Measurements from ENCODE around the gene SLC9A9.

- TF ChIP-seq EZH2 (IDR thresholded peaks at IDR 0.05; ENCODE audit: low read length, missing control alignments) (no peak), CTCF (conservative IDR thresholded peaks at IDR 0.05 in 1 of 2, IDR thresholded peaks at IDR 0.05 in 1 of 2; ENCODE audit: low read depth in 1 of 2, low read length in 2 of 2) (no peak)
Measured at GRCh38 chr3:143351354-143351753, 496.9 kb downstream of the SLC9A9 start.

All from fibroblast of lung (primary cell).